Neural cell (in vitro differentiated cells): Measurements from ENCODE around the gene ASB6. TPM values are rescaled to one million over a fixed set of nuclear protein-coding genes. Genes with fewer than 3 reads are reported as not detected.

ENCODE experiments used
- H2AFZ ChIP-seq: fragments of 200-600, 300-800 bp; sonication (generic), shearing (Covaris generic); 2 replicates; pipeline ENCODE4 v1.6.0; 2014; ENCODE audit warnings: low read depth, mild to moderate bottlenecking, antibody characterized with exemption, low read length, moderate library complexity
- H3F3A ChIP-seq: fragments of 200-600 bp; shearing (Covaris generic); 2 replicates; pipeline ENCODE4 v1.6.1; 2016; ENCODE audit warnings: mild to moderate bottlenecking, moderate library complexity, mixed read lengths, antibody characterized with exemption, low read length; ENCODE audit not compliant: insufficient read depth, poor library complexity, severe bottlenecking
- H3K27ac ChIP-seq: fragments of 200-600, 300-800 bp; sonication (generic), shearing (Covaris generic); 2 replicates; pipeline ENCODE4 v1.5.1; 2014; ENCODE audit warnings: mild to moderate bottlenecking, low read length, moderate library complexity
- H3K27me3 ChIP-seq: fragments of 300-800, 200-600 bp; sonication (generic), shearing (Covaris generic); 2 replicates; pipeline ENCODE4 v1.6.0; 2014; ENCODE audit warnings: mild to moderate bottlenecking, low read depth, low read length, moderate library complexity; ENCODE audit not compliant: insufficient read depth
- H3K36me3 ChIP-seq: fragments of 300-800, 200-600 bp; sonication (generic), shearing (Covaris generic); 2 replicates; pipeline ENCODE4 v1.5.1; 2014; ENCODE audit warnings: mild to moderate bottlenecking, antibody characterized with exemption, low read length, moderate library complexity; ENCODE audit not compliant: insufficient read depth
- H3K4me2 ChIP-seq: fragments of 300-800, 200-600 bp; sonication (generic), shearing (Covaris generic); 2 replicates; pipeline ENCODE4 v1.6.0; 2014; ENCODE audit warnings: mild to moderate bottlenecking, low read length
- H3K4me3 ChIP-seq: fragments of 300-800, 200-600 bp; sonication (generic), shearing (Covaris generic); 2 replicates; pipeline ENCODE4 v1.5.1; 2014; ENCODE audit warnings: mild to moderate bottlenecking, low read length, moderate library complexity
- H3K79me2 ChIP-seq: fragments of 200-600 bp; shearing (Covaris generic); replicated peaks from 2 replicates; pipeline ENCODE4 v1.6.0; 2014; ENCODE audit warnings: mild to moderate bottlenecking, low read length, moderate library complexity; ENCODE audit not compliant: insufficient read depth
- H3K9ac ChIP-seq: fragments of 300-800, 200-600 bp; sonication (generic), shearing (Covaris generic); 2 replicates; pipeline ENCODE4 v1.6.1; 2016; ENCODE audit warnings: mild to moderate bottlenecking, low read length, mixed read lengths
- H3K9me2 ChIP-seq: fragments of 200-600 bp; shearing (Covaris generic); 2 replicates; pipeline ENCODE4 v1.6.1; 2016; ENCODE audit warnings: mild to moderate bottlenecking, low read length, mixed read lengths; ENCODE audit not compliant: insufficient read depth
- H3K9me3 ChIP-seq: fragments of 200-600, 300-800 bp; sonication (generic), shearing (Covaris generic); 2 replicates; pipeline ENCODE4 v1.6.1; 2016; ENCODE audit warnings: mild to moderate bottlenecking, mixed run types, low read length, moderate library complexity, mixed read lengths
- H4K20me1 ChIP-seq: fragments of 200-600 bp; shearing (Covaris generic); 2 replicates; pipeline ENCODE4 v1.6.1; 2016; ENCODE audit warnings: mild to moderate bottlenecking, mixed run types; ENCODE audit not compliant: insufficient read depth
- EP300 ChIP-seq: fragments of 450-650 bp; conservative IDR thresholded peaks from 2 replicates; pipeline ENCODE4 v1.6.1; 2014; ENCODE audit warnings: antibody characterized with exemption, mild to moderate bottlenecking, moderate library complexity; ENCODE audit not compliant: poor library complexity, severe bottlenecking
- EZH2 ChIP-seq: fragments of 200-600, 300-800 bp; shearing (Covaris generic), sonication (generic); IDR thresholded peaks from 2 replicates; pipeline ENCODE4 v1.6.1; 2014; ENCODE audit warnings: antibody characterized with exemption, low read length, borderline replicate concordance, mild to moderate bottlenecking; ENCODE audit not compliant: insufficient read depth, poor library complexity, severe bottlenecking
- MXI1 ChIP-seq: fragments of 450-650 bp; conservative IDR thresholded peaks from 2 replicates; pipeline ENCODE4 v1.6.1; 2014; ENCODE audit warnings: antibody characterized with exemption, mild to moderate bottlenecking; ENCODE audit not compliant: poor library complexity, severe bottlenecking
- POLR2AphosphoS5 ChIP-seq: IDR thresholded peaks from 2 replicates; pipeline ENCODE4 v1.6.1; 2012
- RAD21 ChIP-seq: fragments of 450-650 bp; conservative IDR thresholded peaks from 2 replicates; pipeline ENCODE4 v1.6.1; 2014; ENCODE audit warnings: antibody characterized with exemption, mild to moderate bottlenecking, moderate library complexity
- SMC3 ChIP-seq: fragments of 450-650 bp; conservative IDR thresholded peaks from 2 replicates; pipeline ENCODE4 v1.6.1; 2014; ENCODE audit warnings: antibody characterized with exemption, mild to moderate bottlenecking, moderate library complexity; ENCODE audit not compliant: poor library complexity
- TAF1 ChIP-seq: IDR thresholded peaks from 2 replicates; pipeline ENCODE4 v1.6.1; 2012; ENCODE audit warnings: low read depth
- polyA plus RNA-seq: library from polyadenylated mRNA; depleted of rRNA; stranded (reverse); fragments of >200 nt; gene quantifications from 2 replicates; pipeline ENCODE4 v1.2.3, GENCODE V29; 2014
- TF ChIP-seq, protein P1 (sequence below): fragments of 450-650 bp; IDR thresholded peaks from 2 replicates; pipeline ENCODE4 v1.5.1; 2014; ENCODE audit warnings: antibody characterized with exemption, mild to moderate bottlenecking, moderate library complexity; ENCODE audit not compliant: poor library complexity, severe bottlenecking
- TF ChIP-seq, protein P2 (sequence below): IDR thresholded peaks from 2 replicates; pipeline ENCODE4 v1.6.1; 2012; ENCODE audit warnings: borderline replicate concordance

The ASB6 gene
- polyA plus RNA-seq, 1 donor from 2014 or later = 18.4 TPM

DNA sequence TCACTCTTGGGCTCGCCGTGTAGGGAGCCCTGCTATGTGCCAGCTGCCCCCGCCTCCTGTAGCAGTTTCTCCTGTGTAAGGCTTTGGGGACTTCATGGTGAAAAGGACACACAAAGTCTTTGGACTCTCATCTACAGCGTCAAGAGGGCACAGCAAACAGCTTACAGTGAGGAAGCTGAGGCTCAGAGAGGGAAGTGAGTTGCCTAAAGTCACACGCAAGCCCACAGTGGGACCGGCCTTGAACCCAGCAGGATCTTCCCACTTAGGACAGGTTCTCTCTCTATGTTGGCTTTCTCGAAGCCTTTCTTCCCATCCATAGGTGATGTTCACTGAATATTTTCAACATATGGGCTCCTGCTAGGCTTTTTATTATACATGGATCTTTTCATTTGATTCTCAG lies 13.7 kb upstream of the ASB6 start:
- TF ChIP-seq RAD21 (no peak), SMC3 (no peak), EP300 (no peak), TAF1 (no peak), EZH2 (no peak), MXI1 (no peak), POLR2AphosphoS5 (no peak)
- TF ChIP-seq, protein P1, sequence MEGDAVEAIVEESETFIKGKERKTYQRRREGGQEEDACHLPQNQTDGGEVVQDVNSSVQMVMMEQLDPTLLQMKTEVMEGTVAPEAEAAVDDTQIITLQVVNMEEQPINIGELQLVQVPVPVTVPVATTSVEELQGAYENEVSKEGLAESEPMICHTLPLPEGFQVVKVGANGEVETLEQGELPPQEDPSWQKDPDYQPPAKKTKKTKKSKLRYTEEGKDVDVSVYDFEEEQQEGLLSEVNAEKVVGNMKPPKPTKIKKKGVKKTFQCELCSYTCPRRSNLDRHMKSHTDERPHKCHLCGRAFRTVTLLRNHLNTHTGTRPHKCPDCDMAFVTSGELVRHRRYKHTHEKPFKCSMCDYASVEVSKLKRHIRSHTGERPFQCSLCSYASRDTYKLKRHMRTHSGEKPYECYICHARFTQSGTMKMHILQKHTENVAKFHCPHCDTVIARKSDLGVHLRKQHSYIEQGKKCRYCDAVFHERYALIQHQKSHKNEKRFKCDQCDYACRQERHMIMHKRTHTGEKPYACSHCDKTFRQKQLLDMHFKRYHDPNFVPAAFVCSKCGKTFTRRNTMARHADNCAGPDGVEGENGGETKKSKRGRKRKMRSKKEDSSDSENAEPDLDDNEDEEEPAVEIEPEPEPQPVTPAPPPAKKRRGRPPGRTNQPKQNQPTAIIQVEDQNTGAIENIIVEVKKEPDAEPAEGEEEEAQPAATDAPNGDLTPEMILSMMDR = no peak
- TF ChIP-seq, protein P2, sequence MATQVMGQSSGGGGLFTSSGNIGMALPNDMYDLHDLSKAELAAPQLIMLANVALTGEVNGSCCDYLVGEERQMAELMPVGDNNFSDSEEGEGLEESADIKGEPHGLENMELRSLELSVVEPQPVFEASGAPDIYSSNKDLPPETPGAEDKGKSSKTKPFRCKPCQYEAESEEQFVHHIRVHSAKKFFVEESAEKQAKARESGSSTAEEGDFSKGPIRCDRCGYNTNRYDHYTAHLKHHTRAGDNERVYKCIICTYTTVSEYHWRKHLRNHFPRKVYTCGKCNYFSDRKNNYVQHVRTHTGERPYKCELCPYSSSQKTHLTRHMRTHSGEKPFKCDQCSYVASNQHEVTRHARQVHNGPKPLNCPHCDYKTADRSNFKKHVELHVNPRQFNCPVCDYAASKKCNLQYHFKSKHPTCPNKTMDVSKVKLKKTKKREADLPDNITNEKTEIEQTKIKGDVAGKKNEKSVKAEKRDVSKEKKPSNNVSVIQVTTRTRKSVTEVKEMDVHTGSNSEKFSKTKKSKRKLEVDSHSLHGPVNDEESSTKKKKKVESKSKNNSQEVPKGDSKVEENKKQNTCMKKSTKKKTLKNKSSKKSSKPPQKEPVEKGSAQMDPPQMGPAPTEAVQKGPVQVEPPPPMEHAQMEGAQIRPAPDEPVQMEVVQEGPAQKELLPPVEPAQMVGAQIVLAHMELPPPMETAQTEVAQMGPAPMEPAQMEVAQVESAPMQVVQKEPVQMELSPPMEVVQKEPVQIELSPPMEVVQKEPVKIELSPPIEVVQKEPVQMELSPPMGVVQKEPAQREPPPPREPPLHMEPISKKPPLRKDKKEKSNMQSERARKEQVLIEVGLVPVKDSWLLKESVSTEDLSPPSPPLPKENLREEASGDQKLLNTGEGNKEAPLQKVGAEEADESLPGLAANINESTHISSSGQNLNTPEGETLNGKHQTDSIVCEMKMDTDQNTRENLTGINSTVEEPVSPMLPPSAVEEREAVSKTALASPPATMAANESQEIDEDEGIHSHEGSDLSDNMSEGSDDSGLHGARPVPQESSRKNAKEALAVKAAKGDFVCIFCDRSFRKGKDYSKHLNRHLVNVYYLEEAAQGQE = no peak
- H3K4me2 ChIP-seq = no peak overlapping the region
- no peaks in the 10 kb centered on the region for H3K9me2 ChIP-seq
- H3F3A ChIP-seq = no peaks in the 10 kb centered on the region
- no peaks in the 10 kb centered on the region for H3K9me3 ChIP-seq
- no peaks in the 10 kb centered on the region for H3K27me3 ChIP-seq
- H3K4me3 ChIP-seq = no peak overlapping the region
- no peak overlapping the region for H3K27ac ChIP-seq
- no peaks in the 10 kb centered on the region for H4K20me1 ChIP-seq
- H2AFZ ChIP-seq = no peak overlapping the region
- H3K9ac ChIP-seq = no peak overlapping the region
- H3K79me2 ChIP-seq = no peaks in the 10 kb centered on the region
- H3K36me3 ChIP-seq = no peaks in the 10 kb centered on the region

DNA sequence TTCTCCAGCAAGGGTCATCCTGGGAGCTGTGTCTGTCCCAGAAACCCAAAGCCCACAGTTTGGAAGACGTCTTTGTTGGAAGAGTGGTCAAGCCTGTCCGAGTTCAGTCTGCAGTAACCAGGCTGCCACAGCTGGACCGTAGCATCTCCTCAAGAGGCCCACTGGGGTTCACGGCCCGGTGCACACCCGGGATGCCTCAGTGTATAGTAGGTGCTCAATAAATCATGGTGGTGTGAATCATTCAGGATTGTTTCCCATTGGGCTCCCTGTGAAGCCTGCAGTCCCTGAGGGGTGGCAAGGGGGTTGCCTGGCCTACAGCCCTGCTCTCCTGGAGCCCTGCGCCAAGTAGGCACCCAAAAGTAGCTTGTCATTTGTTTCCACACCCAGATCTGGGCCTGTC lies 13.2 kb upstream of the ASB6 start:
- Histone ChIP-seq H2AFZ (no peak overlapping the region), H3K27me3 (no peaks in the 10 kb centered on the region), H3K4me3 (no peak overlapping the region), H3K79me2 (no peaks in the 10 kb centered on the region), H3F3A (no peaks in the 10 kb centered on the region), H3K9ac (no peak overlapping the region), H3K27ac (no peak overlapping the region), H4K20me1 (no peaks in the 10 kb centered on the region), H3K9me2 (no peaks in the 10 kb centered on the region), H3K4me2 (no peak overlapping the region), H3K9me3 (no peaks in the 10 kb centered on the region), H3K36me3 (no peaks in the 10 kb centered on the region)
- TF ChIP-seq EZH2 (no peak), MXI1 (no peak), TAF1 (no peak), EP300 (no peak)
- TF ChIP-seq, protein P1 = no peak
- TF ChIP-seq, protein P2 = no peak
